ENCODE results near the gene TATDN2. TPM values are rescaled to one million over a fixed set of nuclear protein-coding genes. Genes with fewer than 3 reads are reported as not detected.
A peak's percentile ranks its signal among the peaks of the same experiment; 100 is the strongest.

The TATDN2 gene
- total RNA-seq, 1 donor from 2014 or later, result 36.0 TPM

DNA sequence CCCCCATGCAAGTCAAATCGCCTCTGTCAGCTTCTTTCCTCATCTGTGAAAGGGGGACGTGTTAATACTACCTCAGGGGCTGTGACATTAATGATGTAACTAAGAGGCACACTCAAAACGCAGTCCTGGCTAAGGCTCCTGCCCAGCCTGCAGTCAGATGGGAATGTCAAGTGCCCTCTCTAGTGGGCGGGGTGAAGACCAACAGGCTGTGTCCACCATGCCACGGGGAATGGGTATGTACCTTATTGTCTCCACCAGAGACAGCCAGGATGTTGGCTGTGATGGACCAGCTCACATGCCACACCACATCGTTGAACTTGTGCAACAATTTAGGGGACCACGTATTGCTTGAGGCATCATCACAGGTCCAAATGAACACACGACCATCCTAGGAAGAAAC, 55.5 kb downstream of the TATDN2 start:
- peak; percentile 46 to 53 for ATAC-seq

DNA sequence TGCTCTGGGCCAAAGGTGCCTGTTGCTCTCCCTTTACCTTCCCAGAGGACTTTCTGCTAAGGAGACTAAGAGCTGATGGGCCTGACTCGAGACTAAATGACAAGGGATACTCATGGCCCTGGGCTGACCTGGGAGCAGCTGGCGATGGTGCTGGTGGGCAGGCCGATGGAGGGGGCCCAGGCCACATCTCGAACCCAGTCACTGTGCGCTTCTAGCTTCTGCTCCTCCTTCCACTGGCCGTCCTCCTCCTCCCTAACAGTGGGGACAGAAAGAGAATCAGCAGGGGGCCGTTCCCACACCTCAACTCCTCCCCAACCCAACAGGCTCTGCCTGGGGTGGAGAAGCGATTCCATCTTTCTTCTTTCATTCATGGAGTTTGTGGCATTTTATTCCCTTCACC, 56.6 kb downstream of the TATDN2 start:
- no peaks in the 10 kb centered on the region for H3K9me3 ChIP-seq
- DNase-seq (no peak), ATAC-seq (no peak)
- peaks cover 11% of the 10 kb centered on the region for H3K4me1 ChIP-seq
- no peak overlapping the region for H3K4me3 ChIP-seq
- TF ChIP-seq CTCF (IDR thresholded peaks at IDR 0.05), result no peak
- intact Hi-C loops (cut with DNase I), result no loop called here
- H3K36me3 ChIP-seq, result peaks cover 100% of the 10 kb centered on the region
- H3K27me3 ChIP-seq (ENCODE audit: low read depth), result no peaks in the 10 kb centered on the region
- H3K27ac ChIP-seq, result no peak overlapping the region

More for the DNA sequence above, 55.5 kb downstream of the TATDN2 start:
- no peak overlapping the region for H3K4me3 ChIP-seq
- no peak overlapping the region for H3K27ac ChIP-seq
- no peak for DNase-seq
- no peaks in the 10 kb centered on the region for H3K27me3 ChIP-seq (ENCODE audit: low read depth)
- H3K9me3 ChIP-seq, result no peaks in the 10 kb centered on the region
- intact Hi-C loops (cut with DNase I), result no loop called here
- TF ChIP-seq CTCF (IDR thresholded peaks at IDR 0.05), result no peak
- peaks cover under 1% of the 10 kb centered on the region for H3K4me1 ChIP-seq
- H3K36me3 ChIP-seq, result peaks cover 98% of the 10 kb centered on the region

DNA sequence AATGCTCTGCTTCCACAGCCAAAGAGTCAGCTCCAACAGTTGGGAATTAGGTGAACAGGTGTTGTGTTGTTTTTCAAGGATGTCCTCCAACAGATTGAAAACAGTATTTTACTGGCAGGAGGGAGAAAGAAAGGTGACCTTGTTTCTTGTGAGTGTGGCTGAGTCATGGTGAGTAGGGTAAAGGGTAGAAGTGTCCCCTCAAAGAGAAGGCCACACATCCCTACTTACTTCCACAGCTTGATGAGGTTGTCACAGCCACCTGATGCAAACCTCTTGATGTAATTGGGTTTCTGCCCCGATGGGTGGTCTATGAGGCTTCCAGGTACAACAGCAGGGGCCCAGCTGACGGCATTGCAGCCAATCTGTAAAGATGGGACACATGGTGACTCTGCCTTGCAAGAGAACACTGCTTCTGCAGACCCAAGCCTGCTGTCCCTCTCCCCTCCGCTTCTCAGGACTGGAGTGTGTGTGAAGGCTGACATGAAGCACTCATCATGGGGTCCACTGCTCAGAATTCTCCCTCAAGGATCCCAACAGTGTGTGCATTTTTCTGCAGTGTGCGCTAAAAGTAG, 57.2 kb downstream of the TATDN2 start:
- H3K36me3 ChIP-seq, result peaks cover 100% of the 10 kb centered on the region
- no peaks in the 10 kb centered on the region for H3K27me3 ChIP-seq (ENCODE audit: low read depth)
- no peak for TF ChIP-seq CTCF (IDR thresholded peaks at IDR 0.05)
- DNase-seq, result no peak
- H3K4me3 ChIP-seq, result no peak overlapping the region
- no peaks in the 10 kb centered on the region for H3K9me3 ChIP-seq
- no peak overlapping the region for H3K27ac ChIP-seq
- intact Hi-C loops (cut with DNase I), result no loop called here
- no peak for ATAC-seq
- H3K4me1 ChIP-seq, result peaks cover 11% of the 10 kb centered on the region

- Histone ChIP-seq H3K27me3 (ENCODE audit: low read depth) (no peaks in the 10 kb centered on the region), H3K4me1 (peaks cover 11% of the 10 kb centered on the region), H3K36me3 (peaks cover 100% of the 10 kb centered on the region), H3K27ac (no peak overlapping the region), H3K4me3 (no peak overlapping the region), H3K9me3 (no peaks in the 10 kb centered on the region)
- ATAC-seq (no peak), DNase-seq (no peak)
- intact Hi-C loops (cut with DNase I), result no loop called here
- TF ChIP-seq CTCF (IDR thresholded peaks at IDR 0.05), result no peak
Measured at GRCh38 chr3:10306156-10306555, 57.9 kb downstream of the TATDN2 start.

GRCh38 chr3:10308678-10309077, 60.4 kb downstream of the TATDN2 start:
- Histone ChIP-seq H3K4me1 (peaks cover 11% of the 10 kb centered on the region), H3K36me3 (peaks cover 100% of the 10 kb centered on the region), H3K27ac (no peak overlapping the region), H3K4me3 (no peak overlapping the region), H3K9me3 (no peaks in the 10 kb centered on the region), H3K27me3 (ENCODE audit: low read depth) (no peaks in the 10 kb centered on the region)
- TF ChIP-seq CTCF (IDR thresholded peaks at IDR 0.05), result no peak
- ATAC-seq (no peak), DNase-seq (no peak)
- intact Hi-C loops (cut with DNase I), result no loop called here

Measured in lower lobe of right lung (tissue), 2 donors.